HepG2 (cell line): ENCODE results near the gene SLC35G2. TPM values are rescaled to one million over a fixed set of nuclear protein-coding genes. Genes with fewer than 3 reads are reported as not detected.

Experiments used
- BRD4 ChIP-seq: sonication (generic); formaldehyde crosslinking; IDR thresholded peaks from 2 replicates; pipeline ENCODE4 v1.4.0; 2020; ENCODE audit warnings: missing genetic modification reagents
- CAMTA2 ChIP-seq: sonication (generic); formaldehyde crosslinking; IDR thresholded peaks from 2 replicates; pipeline ENCODE4 v1.4.0; 2020; ENCODE audit warnings: mild to moderate bottlenecking, missing genetic modification reagents, borderline replicate concordance
- CENPT ChIP-seq: sonication (generic); formaldehyde crosslinking; IDR thresholded peaks from 2 replicates; pipeline ENCODE4 v1.8.0; 2022; ENCODE audit warnings: low read depth, mild to moderate bottlenecking, moderate library complexity, missing genetic modification reagents
- ELK4 ChIP-seq: sonication (generic); formaldehyde crosslinking; IDR thresholded peaks from 2 replicates; pipeline ENCODE4 v1.9.0; 2021; ENCODE audit warnings: missing genetic modification reagents, borderline replicate concordance
- HNF4G ChIP-seq, 2 experiments: sonication (generic) in 1 of 2; formaldehyde crosslinking in 1 of 2; IDR thresholded peaks; 2 replicates each; pipeline versions ENCODE4 v1.4.0 to v1.6.1; 2011 to 2020; ENCODE audit warnings: borderline replicate concordance in 2 of 2, low read depth in 2 of 2, mild to moderate bottlenecking in 2 of 2, low read length in 1 of 2, missing genetic modification reagents in 1 of 2, moderate library complexity in 1 of 2
- ISL2 ChIP-seq: sonication (generic); formaldehyde crosslinking; IDR thresholded peaks from 2 replicates; pipeline ENCODE4 v1.5.0; 2020; ENCODE audit warnings: missing genetic modification reagents
- KLF6 ChIP-seq: IDR thresholded peaks from 2 replicates; pipeline ENCODE4 v1.8.0; 2016; ENCODE audit warnings: missing biosample characterization, missing genetic modification reagents
- MXI1 ChIP-seq: IDR thresholded peaks from 3 replicates; pipeline ENCODE4 v1.6.1; 2012; ENCODE audit warnings: low read depth, low read length, inconsistent platforms, borderline replicate concordance
- PAF1 ChIP-seq: IDR thresholded peaks from 2 replicates; pipeline ENCODE4 v1.6.1; 2016; ENCODE audit warnings: missing genetic modification reagents, missing compliant biosample characterization
- PAX8 ChIP-seq: sonication (generic); formaldehyde crosslinking; IDR thresholded peaks from 2 replicates; pipeline ENCODE4 v1.8.0; 2022; ENCODE audit warnings: mild to moderate bottlenecking, missing genetic modification reagents, borderline replicate concordance
- POGK ChIP-seq: sonication (generic); formaldehyde crosslinking; conservative IDR thresholded peaks from 2 replicates; pipeline ENCODE4 v1.8.0; 2022; ENCODE audit warnings: mild to moderate bottlenecking, moderate library complexity, missing genetic modification reagents
- PRMT3 ChIP-seq: sonication (generic); formaldehyde crosslinking; IDR thresholded peaks from 2 replicates; pipeline ENCODE4 v1.8.1; 2022; ENCODE audit warnings: low read depth, mild to moderate bottlenecking, moderate library complexity, missing genetic modification reagents, borderline replicate concordance
- SMYD3 ChIP-seq: sonication (generic); formaldehyde crosslinking; IDR thresholded peaks from 2 replicates; pipeline ENCODE4 v1.8.1; 2023; ENCODE audit warnings: mild to moderate bottlenecking, missing genetic modification reagents
- STAT5B ChIP-seq: sonication (generic); formaldehyde crosslinking; IDR thresholded peaks from 2 replicates; pipeline ENCODE4 v1.4.0; 2020; ENCODE audit warnings: missing genetic modification reagents
- TCF7 ChIP-seq: sonication (generic); IDR thresholded peaks from 2 replicates; pipeline ENCODE4 v1.6.1; 2016; ENCODE audit warnings: antibody characterized with exemption, low read depth
- TRAFD1 ChIP-seq: sonication (generic); formaldehyde crosslinking; IDR thresholded peaks from 2 replicates; pipeline ENCODE4 v1.5.1; 2020; ENCODE audit warnings: missing genetic modification reagents, mild to moderate bottlenecking, borderline replicate concordance
- YEATS4 ChIP-seq: sonication (generic); formaldehyde crosslinking; IDR thresholded peaks from 2 replicates; pipeline ENCODE4 v1.4.0; 2020; ENCODE audit warnings: missing genetic modification reagents, borderline replicate concordance
- ZBTB8A ChIP-seq: sonication (generic); formaldehyde crosslinking; IDR thresholded peaks from 2 replicates; pipeline ENCODE4 v1.4.0; 2020; ENCODE audit warnings: mild to moderate bottlenecking, low read depth, missing genetic modification reagents, borderline replicate concordance
- ZNF160 ChIP-seq: sonication (generic); formaldehyde crosslinking; IDR thresholded peaks from 2 replicates; pipeline ENCODE4 v1.8.0; 2022; ENCODE audit warnings: mild to moderate bottlenecking, inconsistent platforms, missing genetic modification reagents
- ZNF256 ChIP-seq: sonication (generic); formaldehyde crosslinking; conservative IDR thresholded peaks from 2 replicates; pipeline ENCODE4 v1.4.0; 2020; ENCODE audit warnings: missing genetic modification reagents
- ZNF567 ChIP-seq: sonication (generic); formaldehyde crosslinking; IDR thresholded peaks from 2 replicates; pipeline ENCODE4 v1.8.1; 2023; ENCODE audit warnings: mild to moderate bottlenecking, missing genetic modification reagents, borderline replicate concordance
- ZNF691 ChIP-seq: sonication (generic); formaldehyde crosslinking; IDR thresholded peaks from 2 replicates; pipeline ENCODE4 v1.4.0; 2020; ENCODE audit warnings: missing genetic modification reagents, low read depth, mild to moderate bottlenecking, borderline replicate concordance
- ZSCAN21 ChIP-seq: sonication (generic); formaldehyde crosslinking; IDR thresholded peaks from 2 replicates; pipeline ENCODE4 v1.8.0; 2022; ENCODE audit warnings: mild to moderate bottlenecking, missing genetic modification reagents, moderate library complexity, borderline replicate concordance
- ZSCAN31 ChIP-seq: sonication (generic); formaldehyde crosslinking; IDR thresholded peaks from 2 replicates; pipeline ENCODE4 v1.5.0; 2020; ENCODE audit warnings: low read depth, mild to moderate bottlenecking, missing genetic modification reagents
- polyA plus RNA-seq, 8 experiments: library from polyadenylated mRNA; depleted of rRNA in 3 of 8; stranded (reverse) in 7 of 8; unstranded in 1 of 8; fragments of >200 nt; fragmentation: Illumina TruSeq in 4 of 8; extraction: Trizol in 4 of 8; gene quantifications; 2 replicates each; pipeline versions ENCODE4 v1.2.1 to v1.2.3, GENCODE V29; 2011 to 2016; ENCODE audit warnings: low read depth in 4 of 8, missing spikeins in 1 of 8, mixed read lengths in 1 of 8; ENCODE audit not compliant: insufficient read depth in 1 of 8
- total RNA-seq, 5 experiments: library from RNA; depleted of rRNA; stranded (reverse); fragments of >200 nt; fragmentation: Illumina TruSeq; extraction: Trizol; gene quantifications; 2 replicates each; pipeline ENCODE4 v1.2.3, GENCODE V29; 2016; ENCODE audit warnings: low read depth in 1 of 5

The SLC35G2 gene
- total and polyA plus RNA-seq, 2 of the 13 experiments (the other 11 are each of a cell fraction or from before 2014, with no cell fraction given), result 7.6 to 10.3 TPM

GRCh38 chr3:136861890-136862616 lies 43.1 kb downstream of the SLC35G2 start, which contains the start of gene NCK1 (continued):
- no peak for TF ChIP-seq STAT5B (CRISPR knock-in tag)
- peak; percentile 81; the same call in 1 of the 2 replicates for TF ChIP-seq ZBTB8A (CRISPR knock-in tag)
- peak; percentile 53; the same call in 1 of the 2 replicates for TF ChIP-seq ZSCAN31 (CRISPR knock-in tag)
- peak; percentile 85 for TF ChIP-seq POGK
- TF ChIP-seq CAMTA2 (CRISPR knock-in tag), result peak; percentile 85
- no peak for TF ChIP-seq TCF7
- no peak for TF ChIP-seq CENPT (CRISPR knock-in tag)
- TF ChIP-seq TRAFD1 (CRISPR knock-in tag), result no peak
- TF ChIP-seq PAX8, result peak; percentile 26; the same call in 1 of the 2 replicates
- TF ChIP-seq ELK4, result no peak
- TF ChIP-seq PAF1, result no peak
- peak; percentile 76; the same call in 1 of the 3 replicates for TF ChIP-seq MXI1
- peak; percentile 78 for TF ChIP-seq BRD4 (CRISPR knock-in tag)
- peak; percentile 97 for TF ChIP-seq YEATS4 (CRISPR knock-in tag)
- no peak; the same call in 1 of the 2 replicates for TF ChIP-seq ZNF256 (CRISPR knock-in tag)
- peak; percentile 69 for TF ChIP-seq ISL2 (CRISPR knock-in tag)
- TF ChIP-seq ZNF567 (CRISPR knock-in tag), result no peak
- peak; percentile 54 for TF ChIP-seq ZNF160 (CRISPR knock-in tag)
- TF ChIP-seq HNF4G (IDR thresholded peaks at IDR 0.05; ENCODE audit: borderline replicate concordance, low read depth, low read length), result no peak
- TF ChIP-seq HNF4G (CRISPR knock-in tag; IDR thresholded peaks at IDR 0.05; ENCODE audit: borderline replicate concordance, low read depth), result no peak
- peak; percentile 93 for TF ChIP-seq ZSCAN21 (CRISPR knock-in tag)
- TF ChIP-seq PRMT3 (CRISPR knock-in tag), result 0 out of 2 replicates have a peak, but pooled peaks have one; percentile 79
- TF ChIP-seq KLF6 (CRISPR knock-in tag), result peak; percentile 80; the same call in 1 of the 2 replicates
- TF ChIP-seq SMYD3 (CRISPR knock-in tag), result 0 out of 2 replicates have a peak, but pooled peaks have one; percentile 27
- peak; percentile 90 for TF ChIP-seq ZNF691 (CRISPR knock-in tag)
